Neural progenitor cell (in vitro differentiated cells): Measurements from ENCODE around the gene MT1M.

ENCODE experiments used
- CTCF ChIP-seq: fragments of 200-600 bp; sonication (generic); IDR thresholded peaks from 2 replicates; pipeline ENCODE4 v1.5.1; 2017; ENCODE audit warnings: antibody characterized with exemption, mild to moderate bottlenecking
- EZH2 ChIP-seq: fragments of 200-600 bp; sonication (generic); IDR thresholded peaks from 2 replicates; pipeline ENCODE4 v1.6.1; 2017; ENCODE audit warnings: antibody characterized with exemption, mild to moderate bottlenecking, moderate library complexity
- EZH2phosphoT487 ChIP-seq: fragments of 200-600 bp; sonication (generic); IDR thresholded peaks from 2 replicates; pipeline ENCODE4 v1.6.1; 2017; ENCODE audit warnings: antibody characterized with exemption

- TF ChIP-seq CTCF (no peak), EZH2 (peak; percentile 82), EZH2phosphoT487 (peak; percentile 62)
These were observed 43.1 kb upstream of the MT1M start, which contains the start of gene MT3 for GRCh38 chr16:56589141-56590039.
